ENCODE measurements around the gene TCAP.
A peak's percentile ranks its signal among the peaks of the same experiment; 100 is the strongest.
"Not testable (repeated sequence)": the region's sequence is repeated elsewhere in the genome, so short reads cannot be mapped to it uniquely, and the experiment has no call there.

The TCAP gene

DNA sequence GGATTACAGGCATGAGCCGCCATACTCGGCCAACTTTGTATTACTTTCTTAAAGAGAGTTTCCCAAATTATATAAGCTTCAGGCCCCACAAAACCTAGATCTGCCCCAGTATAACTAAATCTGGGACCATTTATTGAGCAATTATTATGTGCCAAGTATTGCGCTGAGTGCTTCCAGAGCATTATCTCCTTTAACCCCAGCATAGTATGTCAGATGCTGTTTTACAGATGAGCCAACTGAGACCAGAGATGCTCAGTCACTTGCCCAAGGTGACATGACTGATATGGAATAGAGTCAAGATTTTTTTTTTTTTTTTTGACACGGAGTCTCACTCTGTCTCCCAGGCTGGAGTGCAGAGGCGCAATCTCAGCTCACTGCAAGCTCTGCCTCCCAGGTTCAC is 32.8 kb downstream of the TCAP start:
- Histone ChIP-seq H3K4me1 (ENCODE audit: insufficient read depth, low read length) (peaks cover 44% of the 10 kb centered on the region), H3K4me3 (ENCODE audit: low read length) (no peak overlapping the region), H3K9me3 (ENCODE audit: insufficient read depth, low read depth, low read length) (no peaks in the 10 kb centered on the region), H3K9ac (ENCODE audit: low read depth, low read length) (no peak overlapping the region), H3K27me3 (ENCODE audit: insufficient read depth, low read length) (no peaks in the 10 kb centered on the region), H3K27ac (ENCODE audit: low read length) (no peak overlapping the region), H3K36me3 (ENCODE audit: insufficient read depth, low read depth, low read length) (peaks cover 13% of the 10 kb centered on the region; the same call in 1 of the 2 replicates)

DNA sequence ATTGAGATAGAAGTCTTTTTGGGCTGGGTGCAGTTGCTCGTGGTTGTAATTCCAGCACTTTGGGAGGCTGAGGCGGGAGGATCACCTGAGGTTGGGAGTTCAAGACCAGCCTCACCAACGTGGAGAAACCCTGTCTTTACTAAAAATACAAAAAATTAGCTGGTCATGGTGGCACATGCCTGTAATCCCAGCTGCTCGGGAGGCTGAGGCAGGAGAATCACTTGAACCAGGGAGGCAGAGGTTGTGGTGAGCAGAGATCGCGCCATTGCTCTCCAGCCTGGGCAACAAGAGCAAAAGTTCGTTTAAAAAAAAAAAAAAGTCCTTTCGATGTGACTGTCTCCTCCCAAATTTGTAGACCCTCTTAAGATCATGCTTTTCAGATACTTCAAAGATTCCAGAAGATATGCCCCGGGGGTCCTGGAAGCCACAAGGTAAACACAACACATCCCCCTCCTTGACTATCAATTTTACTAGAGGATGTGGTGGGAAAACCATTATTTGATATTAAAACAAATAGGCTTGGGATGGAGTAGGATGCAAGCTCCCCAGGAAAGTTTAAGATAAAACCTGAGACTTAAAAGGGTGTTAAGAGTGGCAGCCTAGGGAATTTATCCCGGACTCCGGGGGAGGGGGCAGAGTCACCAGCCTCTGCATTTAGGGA is 34.1 kb downstream of the TCAP start:
- Histone ChIP-seq H3K36me3 (ENCODE audit: insufficient read depth, low read depth, low read length) (peaks cover 26% of the 10 kb centered on the region; the same call in 1 of the 2 replicates), H3K4me3 (ENCODE audit: low read length) (peak overlapping the region; percentile 97), H3K9ac (ENCODE audit: low read depth, low read length) (peak overlapping the region; percentile 91; the same call in 1 of the 2 replicates), H3K27ac (ENCODE audit: low read length) (peak overlapping the region; percentile 88), H3K4me1 (ENCODE audit: insufficient read depth, low read length) (peaks cover 45% of the 10 kb centered on the region)
- H3K9me3 ChIP-seq (ENCODE audit: insufficient read depth, low read depth, low read length); H3K27me3 ChIP-seq (ENCODE audit: insufficient read depth, low read length): not testable (repeated sequence)

DNA sequence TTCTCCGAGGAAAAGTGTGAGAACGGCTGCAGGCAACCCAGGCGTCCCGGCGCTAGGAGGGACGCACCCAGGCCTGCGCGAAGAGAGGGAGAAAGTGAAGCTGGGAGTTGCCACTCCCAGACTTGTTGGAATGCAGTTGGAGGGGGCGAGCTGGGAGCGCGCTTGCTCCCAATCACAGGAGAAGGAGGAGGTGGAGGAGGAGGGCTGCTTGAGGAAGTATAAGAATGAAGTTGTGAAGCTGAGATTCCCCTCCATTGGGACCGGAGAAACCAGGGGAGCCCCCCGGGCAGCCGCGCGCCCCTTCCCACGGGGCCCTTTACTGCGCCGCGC is 34.6 kb downstream of the TCAP start, which contains the start of gene ERBB2:
TSS of gene ERBB2 (plus strand) at position 247 of the 330 bp plus-strand sequence. CDS start 175 bp downstream, outside the sequence.
- peak within 1 kb of the TSS; percentile 91; the same call in 1 of the 2 replicates for H3K9ac ChIP-seq (ENCODE audit: low read depth, low read length)
- peak within 1 kb of the TSS; percentile 97 for H3K4me3 ChIP-seq (ENCODE audit: low read length)
- H3K27me3 ChIP-seq (ENCODE audit: insufficient read depth, low read length), result no peaks in the 10 kb centered on the region
- peak within 1 kb of the TSS; percentile 88 for H3K27ac ChIP-seq (ENCODE audit: low read length)
- H3K36me3 ChIP-seq (ENCODE audit: insufficient read depth, low read depth, low read length), result peaks cover 31% of the 10 kb centered on the region; the same call in 1 of the 2 replicates
- peaks cover 45% of the 10 kb centered on the region for H3K4me1 ChIP-seq (ENCODE audit: insufficient read depth, low read length)
- H3K9me3 ChIP-seq (ENCODE audit: insufficient read depth, low read depth, low read length), result no peaks in the 10 kb centered on the region

DNA sequence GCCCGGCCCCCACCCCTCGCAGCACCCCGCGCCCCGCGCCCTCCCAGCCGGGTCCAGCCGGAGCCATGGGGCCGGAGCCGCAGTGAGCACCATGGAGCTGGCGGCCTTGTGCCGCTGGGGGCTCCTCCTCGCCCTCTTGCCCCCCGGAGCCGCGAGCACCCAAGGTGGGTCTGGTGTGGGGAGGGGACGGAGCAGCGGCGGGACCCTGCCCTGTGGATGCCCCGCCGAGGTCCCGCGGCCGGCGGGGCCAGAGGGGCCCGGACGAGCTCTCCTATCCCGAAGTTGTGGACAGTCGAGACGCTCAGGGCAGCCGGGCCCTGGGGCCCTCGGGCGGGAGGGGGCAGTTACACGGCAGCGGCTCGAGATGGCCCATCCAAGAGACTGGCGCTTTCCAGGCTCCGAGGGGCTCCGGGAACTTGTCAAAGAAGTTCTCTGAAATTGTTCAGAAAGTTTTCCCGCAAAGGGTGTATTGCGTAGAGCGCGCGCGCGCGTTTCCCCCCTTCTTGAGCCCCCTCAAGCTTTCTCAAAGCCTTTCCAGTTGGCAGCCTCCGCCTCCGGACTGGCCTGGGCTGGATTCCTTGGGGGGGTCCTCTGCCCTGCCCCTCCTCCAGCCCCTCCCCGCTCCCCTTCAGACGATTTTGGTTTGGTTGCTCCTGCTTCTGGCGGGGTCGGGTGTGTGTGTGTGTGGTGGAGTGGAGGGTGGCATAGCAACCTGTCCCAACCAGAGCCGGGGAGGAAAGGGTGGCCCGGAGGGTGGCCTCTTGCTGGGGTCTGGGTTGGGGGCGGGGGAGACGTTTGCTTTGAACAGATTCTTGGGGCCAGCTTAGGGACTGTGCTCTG is 35.2 kb downstream of the TCAP start:
- Histone ChIP-seq H3K4me1 (ENCODE audit: insufficient read depth, low read length) (peaks cover 44% of the 10 kb centered on the region), H3K36me3 (ENCODE audit: insufficient read depth, low read depth, low read length) (peaks cover 31% of the 10 kb centered on the region; the same call in 1 of the 2 replicates), H3K9me3 (ENCODE audit: insufficient read depth, low read depth, low read length) (no peaks in the 10 kb centered on the region), H3K27me3 (ENCODE audit: insufficient read depth, low read length) (no peaks in the 10 kb centered on the region), H3K27ac (ENCODE audit: low read length) (peak overlapping the region; percentile 65), H3K9ac (ENCODE audit: low read depth, low read length) (peak overlapping the region; percentile 91; the same call in 1 of the 2 replicates), H3K4me3 (ENCODE audit: low read length) (peak overlapping the region; percentile 97)

DNA sequence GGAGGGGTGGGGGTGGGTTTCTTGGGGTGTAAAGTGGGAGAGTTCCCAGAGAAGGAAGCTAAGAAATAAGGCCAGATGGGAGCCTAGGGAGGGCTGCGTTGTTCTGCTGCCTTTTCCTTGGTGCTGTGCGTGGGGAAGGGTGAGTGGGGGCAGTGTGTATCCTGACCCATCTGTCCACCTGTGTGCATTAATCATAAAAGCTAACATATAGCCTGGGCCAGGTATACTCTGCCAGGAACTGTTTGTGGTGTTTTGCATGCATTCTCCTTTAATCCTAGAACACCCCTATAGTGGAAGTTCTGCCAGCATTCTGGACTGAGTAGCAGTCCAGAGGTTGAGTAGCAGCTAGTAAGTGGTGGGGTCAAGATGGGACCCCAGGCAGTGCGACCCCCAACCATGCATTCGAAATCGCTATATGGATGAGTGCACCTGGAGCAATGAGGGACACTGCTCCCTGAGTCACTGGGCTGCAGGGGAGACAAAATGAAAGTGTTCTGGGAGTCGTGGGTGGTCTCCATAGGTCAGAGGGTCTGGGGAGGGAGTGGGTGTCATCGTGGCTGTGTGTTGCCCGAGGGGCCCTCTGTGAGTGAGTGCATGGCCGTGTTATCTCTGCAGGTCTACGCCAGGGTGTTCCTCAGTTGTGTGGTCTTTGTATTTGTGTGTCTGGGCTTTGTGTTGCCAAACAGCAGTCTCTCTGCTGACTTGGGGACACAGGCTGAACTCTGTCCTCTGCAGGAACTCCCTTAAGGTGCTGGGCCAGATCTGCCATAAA is 36.0 kb downstream of the TCAP start:
- H3K27me3 ChIP-seq (ENCODE audit: insufficient read depth, low read length), result no peaks in the 10 kb centered on the region
- peak overlapping the region; percentile 97 for H3K4me3 ChIP-seq (ENCODE audit: low read length)
- H3K9ac ChIP-seq (ENCODE audit: low read depth, low read length), result peak overlapping the region; percentile 91; the same call in 1 of the 2 replicates
- no peaks in the 10 kb centered on the region for H3K9me3 ChIP-seq (ENCODE audit: insufficient read depth, low read depth, low read length)
- peaks cover 42% of the 10 kb centered on the region for H3K4me1 ChIP-seq (ENCODE audit: insufficient read depth, low read length)
- peak overlapping the region; percentile 65 for H3K27ac ChIP-seq (ENCODE audit: low read length)
- peaks cover 31% of the 10 kb centered on the region; the same call in 1 of the 2 replicates for H3K36me3 ChIP-seq (ENCODE audit: insufficient read depth, low read depth, low read length)

DNA sequence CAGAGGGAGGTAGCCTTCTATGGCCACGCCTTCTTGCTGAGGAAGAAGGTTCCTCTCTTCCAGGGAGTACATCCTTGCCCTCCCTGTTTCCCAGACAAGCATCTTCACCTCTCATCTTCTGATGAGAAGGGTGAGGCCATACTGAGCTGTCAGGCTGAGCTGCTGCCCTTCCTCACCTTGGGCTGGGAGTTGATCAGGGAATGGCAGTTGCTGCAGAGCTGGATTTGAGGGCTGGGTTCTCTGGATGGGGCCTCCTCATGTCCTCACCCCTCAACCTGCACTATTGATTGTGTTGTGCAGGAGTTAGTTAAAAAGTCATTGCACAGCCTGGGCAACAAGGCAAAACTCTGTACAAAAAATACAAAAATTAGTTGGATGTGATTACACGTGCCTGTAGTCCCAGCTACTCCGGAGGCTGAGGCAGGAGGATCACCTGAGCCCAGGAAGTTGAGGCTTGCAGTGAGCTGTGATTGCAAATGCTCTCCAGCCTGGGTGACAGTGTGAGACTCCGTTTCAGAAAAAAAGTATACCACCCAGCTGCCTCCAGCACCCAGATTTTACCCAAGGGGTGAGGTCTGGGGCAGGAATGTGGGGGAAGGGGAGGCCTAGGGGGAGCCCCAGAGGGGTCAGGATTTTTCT is 36.8 kb downstream of the TCAP start:
- H3K27ac ChIP-seq (ENCODE audit: low read length), result no peak overlapping the region
- H3K4me1 ChIP-seq (ENCODE audit: insufficient read depth, low read length), result peaks cover 36% of the 10 kb centered on the region

GRCh38 chr17:39702901-39703893 is 38.0 kb downstream of the TCAP start:
- no peak overlapping the region for H3K27ac ChIP-seq (ENCODE audit: low read length)
- H3K4me1 ChIP-seq (ENCODE audit: insufficient read depth, low read length), result peaks cover 34% of the 10 kb centered on the region

More for the DNA sequence above, 36.8 kb downstream of the TCAP start:
- no peaks in the 10 kb centered on the region for H3K9me3 ChIP-seq (ENCODE audit: insufficient read depth, low read depth, low read length)
- H3K4me3 ChIP-seq (ENCODE audit: low read length), result peak overlapping the region; percentile 97
- H3K27me3 ChIP-seq (ENCODE audit: insufficient read depth, low read length), result no peaks in the 10 kb centered on the region
- peak overlapping the region; percentile 91; the same call in 1 of the 2 replicates for H3K9ac ChIP-seq (ENCODE audit: low read depth, low read length)
- H3K36me3 ChIP-seq (ENCODE audit: insufficient read depth, low read depth, low read length), result peaks cover 36% of the 10 kb centered on the region; the same call in 1 of the 2 replicates

GRCh38 chr17:39703913-39704312 is 38.8 kb downstream of the TCAP start:
- peaks cover 31% of the 10 kb centered on the region for H3K4me1 ChIP-seq (ENCODE audit: insufficient read depth, low read length)
- H3K4me3 ChIP-seq (ENCODE audit: low read length), result no peak overlapping the region
- no peaks in the 10 kb centered on the region for H3K27me3 ChIP-seq (ENCODE audit: insufficient read depth, low read length)
- no peaks in the 10 kb centered on the region for H3K9me3 ChIP-seq (ENCODE audit: insufficient read depth, low read depth, low read length)
- no peak overlapping the region for H3K27ac ChIP-seq (ENCODE audit: low read length)
- peaks cover 56% of the 10 kb centered on the region for H3K36me3 ChIP-seq (ENCODE audit: insufficient read depth, low read depth, low read length)
- H3K9ac ChIP-seq (ENCODE audit: low read depth, low read length), result 0 out of 2 replicates have a peak overlapping the region, but pooled peaks have one; percentile 12

More at GRCh38 chr17:39702901-39703893, 38.0 kb downstream of the TCAP start:
- H3K9ac ChIP-seq (ENCODE audit: low read depth, low read length), result peak overlapping the region; percentile 91; the same call in 1 of the 2 replicates
- peak overlapping the region; percentile 97 for H3K4me3 ChIP-seq (ENCODE audit: low read length)
- H3K36me3 ChIP-seq (ENCODE audit: insufficient read depth, low read depth, low read length), result peaks cover 49% of the 10 kb centered on the region
- no peaks in the 10 kb centered on the region for H3K9me3 ChIP-seq (ENCODE audit: insufficient read depth, low read depth, low read length)
- no peaks in the 10 kb centered on the region for H3K27me3 ChIP-seq (ENCODE audit: insufficient read depth, low read length)

DNA sequence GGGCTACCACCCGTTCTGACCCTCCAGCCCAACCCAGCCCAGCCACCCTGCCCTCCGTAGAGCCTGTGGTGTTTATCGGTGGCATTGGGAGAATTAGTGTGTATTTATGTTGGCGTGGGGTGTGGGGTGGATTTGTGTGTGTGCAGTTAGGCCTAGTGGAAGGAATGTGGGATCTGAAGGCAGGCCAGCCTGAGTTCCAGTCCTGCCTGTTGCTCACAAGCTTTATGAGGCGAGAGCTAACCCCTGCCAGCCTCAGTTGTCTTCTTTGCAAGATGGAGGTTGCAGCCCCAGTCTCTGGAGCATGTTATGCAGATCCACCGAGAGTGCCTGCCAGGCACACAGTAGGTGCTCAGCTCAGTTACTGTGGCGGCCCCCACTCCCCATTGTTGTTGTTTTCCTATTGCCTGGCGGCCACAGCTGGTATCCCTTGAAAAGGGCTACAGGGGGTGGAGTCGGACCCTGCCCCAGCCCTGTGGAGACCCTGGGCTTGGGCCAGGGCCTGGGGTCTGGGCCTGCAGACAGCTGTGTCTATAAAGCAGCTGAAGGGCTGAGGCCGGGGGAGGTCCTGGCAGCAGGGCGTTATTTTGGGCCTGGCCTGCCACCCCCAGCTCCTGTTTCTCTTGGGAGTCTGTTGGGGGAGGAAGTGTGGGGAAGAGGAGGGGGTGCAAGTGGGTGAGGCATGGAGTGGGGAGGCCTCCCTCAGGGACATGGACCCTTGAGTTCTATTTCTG is 39.8 kb downstream of the TCAP start:
- Histone ChIP-seq H3K9me3 (ENCODE audit: insufficient read depth, low read depth, low read length) (no peaks in the 10 kb centered on the region), H3K27me3 (ENCODE audit: insufficient read depth, low read length) (no peaks in the 10 kb centered on the region), H3K9ac (ENCODE audit: low read depth, low read length) (peak overlapping the region; percentile 61), H3K4me1 (ENCODE audit: insufficient read depth, low read length) (peaks cover 25% of the 10 kb centered on the region), H3K4me3 (ENCODE audit: low read length) (peak overlapping the region; percentile 14; the same call in 1 of the 2 replicates), H3K36me3 (ENCODE audit: insufficient read depth, low read depth, low read length) (peaks cover 67% of the 10 kb centered on the region), H3K27ac (ENCODE audit: low read length) (peak overlapping the region; percentile 77)
